Measurements from ENCODE around the gene FAM114A2.
A peak's percentile ranks its signal among the peaks of the same experiment; 100 is the strongest.

The FAM114A2 gene

DNA sequence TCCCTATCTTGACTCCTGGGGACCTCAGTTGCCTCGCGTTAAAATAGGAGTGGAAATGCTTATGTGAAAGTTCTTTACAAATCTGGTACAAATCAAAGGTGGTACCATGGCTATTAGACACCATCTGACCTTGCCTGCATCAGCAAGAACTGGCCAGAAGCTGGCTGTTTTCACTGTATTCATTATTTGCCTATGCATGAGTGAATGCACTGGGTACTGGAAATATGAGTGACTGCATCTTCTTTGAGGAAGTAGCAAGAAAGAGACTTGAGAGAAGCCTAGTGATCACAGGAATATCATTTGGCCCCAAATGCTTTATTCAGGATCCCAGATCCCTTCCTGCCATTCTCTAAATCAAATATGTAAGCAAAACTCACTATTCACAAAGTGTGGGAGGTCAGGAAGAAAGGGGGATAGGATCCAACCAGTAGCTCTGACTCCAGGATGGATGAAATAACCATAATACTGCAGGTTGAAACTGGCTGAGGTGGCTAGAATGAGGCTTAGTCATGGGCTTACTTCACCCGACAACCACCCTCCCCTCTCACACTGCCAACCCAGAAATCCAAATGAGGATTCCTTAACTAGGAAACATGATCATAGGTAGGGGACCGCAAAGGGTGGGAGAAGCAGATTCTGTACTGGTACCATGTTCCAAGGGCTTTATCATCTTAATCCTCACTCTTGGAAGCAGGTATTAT lies 56.7 kb downstream of the FAM114A2 start:
- no peak overlapping the region for H3K27ac ChIP-seq
- TF ChIP-seq, protein P1, sequence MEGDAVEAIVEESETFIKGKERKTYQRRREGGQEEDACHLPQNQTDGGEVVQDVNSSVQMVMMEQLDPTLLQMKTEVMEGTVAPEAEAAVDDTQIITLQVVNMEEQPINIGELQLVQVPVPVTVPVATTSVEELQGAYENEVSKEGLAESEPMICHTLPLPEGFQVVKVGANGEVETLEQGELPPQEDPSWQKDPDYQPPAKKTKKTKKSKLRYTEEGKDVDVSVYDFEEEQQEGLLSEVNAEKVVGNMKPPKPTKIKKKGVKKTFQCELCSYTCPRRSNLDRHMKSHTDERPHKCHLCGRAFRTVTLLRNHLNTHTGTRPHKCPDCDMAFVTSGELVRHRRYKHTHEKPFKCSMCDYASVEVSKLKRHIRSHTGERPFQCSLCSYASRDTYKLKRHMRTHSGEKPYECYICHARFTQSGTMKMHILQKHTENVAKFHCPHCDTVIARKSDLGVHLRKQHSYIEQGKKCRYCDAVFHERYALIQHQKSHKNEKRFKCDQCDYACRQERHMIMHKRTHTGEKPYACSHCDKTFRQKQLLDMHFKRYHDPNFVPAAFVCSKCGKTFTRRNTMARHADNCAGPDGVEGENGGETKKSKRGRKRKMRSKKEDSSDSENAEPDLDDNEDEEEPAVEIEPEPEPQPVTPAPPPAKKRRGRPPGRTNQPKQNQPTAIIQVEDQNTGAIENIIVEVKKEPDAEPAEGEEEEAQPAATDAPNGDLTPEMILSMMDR (conservative IDR thresholded peaks at IDR 0.05): no peak
- TF ChIP-seq ZFX (IDR thresholded peaks at IDR 0.05): no peak

DNA sequence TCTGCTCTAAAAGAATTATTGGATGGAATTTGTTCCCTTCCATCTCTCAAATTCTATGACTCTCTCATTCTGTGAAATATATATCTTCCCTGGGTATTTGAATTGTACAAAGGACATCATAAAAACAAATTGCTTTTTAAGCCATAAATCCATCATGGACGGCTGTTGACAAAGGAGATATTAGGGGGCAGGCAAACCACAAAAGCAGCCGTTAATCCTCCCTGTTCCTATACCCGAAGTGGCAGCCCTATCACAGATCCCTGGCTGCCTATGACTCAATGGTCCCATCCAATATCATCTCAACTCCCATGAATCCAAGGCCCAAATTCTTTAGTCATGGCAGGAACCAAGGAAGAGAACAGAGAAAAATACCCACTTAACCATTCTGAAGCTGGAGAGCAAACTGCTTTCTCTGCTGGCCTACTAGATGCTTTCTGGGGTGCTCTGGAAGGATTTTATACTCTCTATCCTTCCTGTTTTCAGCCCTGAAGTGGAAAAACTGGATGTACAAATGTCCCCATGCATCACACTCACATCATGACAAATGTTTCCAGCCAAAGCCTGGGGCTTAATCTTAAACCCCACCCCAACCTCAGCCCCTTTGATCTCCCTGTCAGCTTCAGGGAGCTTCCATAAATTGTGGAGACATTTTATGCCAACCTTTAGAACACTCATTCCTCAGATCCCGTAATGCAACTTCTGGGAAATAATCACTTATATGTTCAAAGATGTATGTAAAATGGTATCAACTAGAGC lies 59.5 kb downstream of the FAM114A2 start:
- TF ChIP-seq, protein P1 (conservative IDR thresholded peaks at IDR 0.05): no peak
- no peak for TF ChIP-seq ZFX (IDR thresholded peaks at IDR 0.05)

DNA sequence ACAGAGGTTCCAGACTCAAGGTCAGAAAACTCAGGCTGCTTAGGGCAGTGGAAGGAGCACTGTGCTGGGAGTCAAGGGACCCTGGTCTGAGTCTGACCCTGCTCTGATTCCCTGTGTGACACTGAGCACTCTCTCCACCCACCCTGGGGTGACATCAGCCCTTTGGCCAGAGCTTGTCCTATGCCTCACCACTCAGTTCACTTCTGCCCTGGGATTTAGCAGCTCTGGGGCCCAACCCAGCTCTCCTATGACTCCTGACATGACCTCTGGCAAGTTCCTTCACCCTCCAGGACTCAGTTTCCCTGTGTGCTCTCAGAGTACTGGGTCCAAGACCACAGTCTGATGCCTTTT lies 63.9 kb downstream of the FAM114A2 start:
- no peak overlapping the region for H3K27ac ChIP-seq
- no peak for TF ChIP-seq ZFX (IDR thresholded peaks at IDR 0.05)
- TF ChIP-seq, protein P1 (conservative IDR thresholded peaks at IDR 0.05): 0 out of 2 replicates have a peak, but pooled peaks have one; percentile 41

More for the DNA sequence above, 59.5 kb downstream of the FAM114A2 start:
- no peak overlapping the region for H3K27ac ChIP-seq

DNA sequence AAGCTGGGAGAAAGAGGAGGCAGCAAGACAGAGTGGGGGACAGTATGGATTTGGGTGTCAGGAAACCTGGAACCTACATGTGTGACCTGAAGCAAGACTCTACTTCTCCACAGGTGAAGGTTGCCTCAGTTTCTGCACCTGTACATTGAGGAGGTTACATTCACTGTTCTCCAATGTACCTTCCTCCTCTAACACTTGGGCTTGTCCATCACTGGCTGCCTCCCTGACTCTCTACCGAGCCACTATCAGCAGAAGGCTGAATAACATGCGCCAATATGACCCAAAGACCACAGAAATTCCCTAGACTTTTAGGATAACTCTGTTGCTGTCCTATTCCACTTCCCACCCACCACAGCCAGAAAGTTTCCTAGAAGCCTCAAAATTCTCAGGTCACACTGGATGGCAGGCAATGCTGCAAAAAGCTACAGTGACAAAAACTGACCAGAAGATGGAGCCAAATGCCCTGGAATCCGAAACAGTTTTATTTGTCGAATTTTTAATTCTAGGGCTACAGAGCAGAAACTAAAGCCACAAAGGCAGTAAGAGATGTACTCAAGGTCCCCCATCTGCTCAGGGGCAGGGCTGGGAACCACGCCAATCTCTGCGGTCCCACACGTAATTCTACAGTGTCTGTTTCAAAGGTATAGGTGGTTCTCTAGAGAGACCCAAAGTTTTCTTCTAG lies 64.4 kb downstream of the FAM114A2 start:
- TF ChIP-seq, protein P1 (conservative IDR thresholded peaks at IDR 0.05): peak; percentile 83
- TF ChIP-seq ZFX (IDR thresholded peaks at IDR 0.05): no peak
- H3K27ac ChIP-seq: no peak overlapping the region

DNA sequence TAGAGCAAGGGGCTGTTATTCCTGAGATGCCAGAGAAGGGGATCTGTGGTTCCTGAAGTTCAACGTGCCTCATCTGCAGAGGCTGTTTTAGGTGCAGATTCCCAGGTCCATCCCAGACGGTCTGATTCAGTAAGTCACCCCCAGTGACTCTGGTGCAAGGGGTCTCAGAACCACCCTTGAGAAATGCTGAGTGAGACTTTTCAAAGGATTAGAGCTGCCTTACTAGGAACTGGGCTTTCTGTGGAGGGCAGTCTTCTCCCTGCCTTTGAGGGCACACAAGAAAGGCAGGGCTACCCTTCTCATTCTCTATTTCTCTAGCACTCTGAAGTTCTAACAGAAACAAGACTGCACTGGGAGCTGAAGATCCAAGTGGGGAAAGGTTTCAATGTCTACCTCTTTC lies 66.5 kb downstream of the FAM114A2 start:
- TF ChIP-seq, protein P1 (conservative IDR thresholded peaks at IDR 0.05): no peak
- TF ChIP-seq ZFX (IDR thresholded peaks at IDR 0.05): no peak
- no peak overlapping the region for H3K27ac ChIP-seq

DNA sequence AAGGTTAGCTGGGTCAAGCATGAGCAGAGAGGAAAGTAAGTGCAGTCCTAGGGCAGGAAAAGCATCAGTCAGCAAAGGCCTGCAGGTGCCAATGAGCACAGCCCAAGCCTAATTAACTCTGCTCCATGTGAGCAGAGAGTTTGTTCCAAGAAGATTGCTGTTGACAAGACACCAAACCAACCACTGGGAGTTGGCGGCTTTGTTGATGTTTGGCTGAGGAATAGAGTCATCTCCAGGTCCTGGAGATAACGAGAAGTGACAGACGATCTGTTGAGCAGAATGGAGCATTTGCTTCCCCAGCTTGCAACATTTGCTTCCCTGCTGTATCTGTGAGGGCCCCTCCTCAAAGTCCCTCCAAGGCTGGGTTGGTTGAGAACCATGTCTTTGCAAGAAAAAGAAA lies 68.2 kb downstream of the FAM114A2 start:
- H3K27ac ChIP-seq: no peak overlapping the region
- TF ChIP-seq, protein P1 (conservative IDR thresholded peaks at IDR 0.05): no peak
- TF ChIP-seq ZFX (IDR thresholded peaks at IDR 0.05): no peak

DNA sequence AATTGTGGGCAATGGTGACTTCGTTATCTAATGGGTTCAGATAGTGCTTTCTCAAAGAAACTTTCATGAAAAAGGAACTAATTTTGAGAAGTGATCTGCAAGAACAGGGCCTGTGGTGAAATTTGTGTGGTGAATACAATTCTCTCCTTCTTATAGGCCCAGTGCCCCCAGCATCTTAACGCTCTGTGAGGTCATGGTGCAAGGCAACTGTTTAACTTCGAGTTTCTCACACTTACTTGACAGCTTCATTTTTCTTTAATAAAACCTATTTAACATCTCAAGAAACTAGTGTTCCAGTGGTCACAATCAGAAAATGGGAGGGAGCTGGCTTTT lies 69.2 kb downstream of the FAM114A2 start:
- H3K27ac ChIP-seq: no peak overlapping the region
- TF ChIP-seq, protein P1 (conservative IDR thresholded peaks at IDR 0.05): no peak
- no peak for TF ChIP-seq ZFX (IDR thresholded peaks at IDR 0.05)

Data from C4-2B (cell line).